HepG2 (cell line): ENCODE measurements around the gene COQ5. TPM values are rescaled to one million over a fixed set of nuclear protein-coding genes. Genes with fewer than 3 reads are reported as not detected.
"Not testable (repeated sequence)": the region's sequence is repeated elsewhere in the genome, so short reads cannot be mapped to it uniquely, and the experiment has no call there.

ENCODE experiments used
- ATAC-seq: fragments of 200-7000 bp; cut with Tn5 transposase; 3 replicates; pipeline ENCODE4 v1.9.1; 2020; ENCODE audit warnings: mild to moderate bottlenecking, moderate library complexity
- BruUV-seq: library from RNA; stranded (reverse); fragments of 400-500 nt; replicated peaks from 2 replicates; lab custom pipeline; 2021; lab: Mats Ljungman, UMichigan
- CTCF ChIA-PET: fragments of 300-600 bp; formaldehyde crosslinking; extraction: SDS; loops from one replicate; lab custom pipeline; 2021; ENCODE audit warnings: low total read pairs, inconsistent platforms, low intra/inter-chr PET ratio; lab: Yijun Ruan, JAX
- POLR2A ChIA-PET: fragments of 350-600 bp; sonication (Branson Sonifier 250); formaldehyde crosslinking; loops from one replicate; lab custom pipeline; 2020; ENCODE audit warnings: antibody characterized with exemption, inconsistent platforms; lab: Yijun Ruan, JAX
- DNase-seq: peaks from one replicate; pipeline ENCODE4 v3.0.0-alpha.2; 2015; ENCODE audit warnings: low spot score
- FAIRE-seq: peaks from 3 replicates; lab custom pipeline; 2011; peaks lifted over from hg19 to GRCh38; lab: Jason Lieb, UNC
- H2AFZ ChIP-seq: one replicate; pipeline ENCODE4 v1.6.1; 2011; ENCODE audit warnings: low read length, inconsistent platforms
- H3K27ac ChIP-seq: fragments of 300-600 bp; 3 replicates; pipeline ENCODE4 v1.8.0; 2011; ENCODE audit warnings: mixed run types, mild to moderate bottlenecking, mixed read lengths, low read length, inconsistent platforms; ENCODE audit not compliant: insufficient read depth; ENCODE audit errors: extremely low read length
- H3K27me3 ChIP-seq, 2 experiments: fragments of 200-600 bp in 1 of 2; 2 replicates in 1 of 2; 3 replicates in 1 of 2; pipeline versions ENCODE4 v1.6.0 to v1.8.0; 2011; ENCODE audit warnings: low read length in 2 of 2, mild to moderate bottlenecking in 2 of 2, moderate library complexity in 2 of 2, inconsistent platforms in 1 of 2; ENCODE audit not compliant: insufficient read depth in 2 of 2, control insufficient read depth in 1 of 2
- H3K36me3 ChIP-seq, 2 experiments: fragments of 200-600 bp in 1 of 2; replicated peaks in 1 of 2; 2 replicates in 1 of 2; 3 replicates in 1 of 2; pipeline versions ENCODE4 v1.5.1 to v1.8.0; 2011; ENCODE audit warnings: low read length in 2 of 2, inconsistent platforms in 1 of 2; ENCODE audit not compliant: insufficient read depth in 2 of 2, control insufficient read depth in 1 of 2
- H3K4me1 ChIP-seq: 2 replicates; pipeline ENCODE4 v1.5.1; 2012; ENCODE audit warnings: low read length, inconsistent platforms; ENCODE audit not compliant: insufficient read depth
- H3K4me2 ChIP-seq: 2 replicates; pipeline ENCODE4 v1.6.0; 2011; ENCODE audit warnings: low read depth, low read length, inconsistent platforms
- H3K4me3 ChIP-seq, 3 experiments: fragments of 200-600 bp in 1 of 3; sonication (generic), shearing (Covaris generic) in 1 of 3; replicated peaks in 1 of 3; 2 replicates each; pipeline ENCODE4 v1.5.1; 2011 to 2016; ENCODE audit warnings: low read length in 3 of 3, inconsistent platforms in 2 of 3, low read depth in 2 of 3, mild to moderate bottlenecking in 2 of 3, control low read depth in 1 of 3, mixed read lengths in 1 of 3; ENCODE audit not compliant: insufficient read depth in 1 of 3
- H3K79me2 ChIP-seq: one replicate; pipeline ENCODE4 v1.6.1; 2011; ENCODE audit warnings: low read length, inconsistent platforms; ENCODE audit not compliant: insufficient read depth
- H3K9ac ChIP-seq: 2 replicates; pipeline ENCODE4 v1.6.0; 2011; ENCODE audit warnings: mild to moderate bottlenecking, low read depth, low read length, inconsistent platforms; ENCODE audit not compliant: insufficient read depth
- H3K9me3 ChIP-seq: 2 replicates; pipeline ENCODE4 v1.5.1; 2012; ENCODE audit warnings: mild to moderate bottlenecking, low read length
- H4K20me1 ChIP-seq: 2 replicates; pipeline ENCODE4 v1.6.0; 2011; ENCODE audit warnings: inconsistent platforms, mild to moderate bottlenecking, low read length, moderate library complexity; ENCODE audit not compliant: insufficient read depth
- SMAD1 ChIP-seq: sonication (generic); formaldehyde crosslinking; IDR thresholded peaks from 2 replicates; pipeline ENCODE4 v1.4.0; 2020; ENCODE audit warnings: missing genetic modification reagents, low read depth, mild to moderate bottlenecking, borderline replicate concordance
- SNAPC4 ChIP-seq: sonication (generic); formaldehyde crosslinking; IDR thresholded peaks from 2 replicates; pipeline ENCODE4 v1.4.0; 2020; ENCODE audit warnings: mild to moderate bottlenecking, missing genetic modification reagents
- WGBS: methylation state at CpG from one replicate; pipeline ENCODE4 v1.1.6; 2017; ENCODE audit warnings: low lambda C conversion rate; 5-methylcytosine and 5-hydroxymethylcytosine counted together
- in situ Hi-C: cut with HindIII; loops from 2 replicates; pipeline ENCODE4 v1.10.0; 2017; ENCODE audit warnings: low pct_unique_long_range_greater_than_20kb; ENCODE audit not compliant: extremely low pct_ligation_motif_present
- intact Hi-C: fragments of 100-400 bp; cut with micrococcal nuclease; formaldehyde crosslinking; loops from one replicate; pipeline ENCODE4 v1.10.0; 2022; ENCODE audit not compliant: unreplicated experiment
- polyA plus RNA-seq, 8 experiments: library from polyadenylated mRNA; depleted of rRNA in 3 of 8; stranded (reverse) in 7 of 8; unstranded in 1 of 8; fragments of >200 nt; fragmentation: Illumina TruSeq in 4 of 8; extraction: Trizol in 4 of 8; gene quantifications; 2 replicates each; pipeline versions ENCODE4 v1.2.1 to v1.2.3, GENCODE V29; 2011 to 2016; ENCODE audit warnings: low read depth in 4 of 8, missing spikeins in 1 of 8, mixed read lengths in 1 of 8; ENCODE audit not compliant: insufficient read depth in 1 of 8
- total RNA-seq, 5 experiments: library from RNA; depleted of rRNA; stranded (reverse); fragments of >200 nt; fragmentation: Illumina TruSeq; extraction: Trizol; gene quantifications; 2 replicates each; pipeline ENCODE4 v1.2.3, GENCODE V29; 2016; ENCODE audit warnings: low read depth in 1 of 5

Gene COQ5
- total and polyA plus RNA-seq, 2 of the 13 experiments (the other 11 are each of a cell fraction or from before 2014, with no cell fraction given): 36.4 to 41.5 TPM

GRCh38 chr12:120488057-120488640, 40.8 kb downstream of the COQ5 start (continued):
- TF ChIP-seq SNAPC4 (no peak), SMAD1 (no peak)
- TF ChIP-seq, all 625 proteins: peak for 0

- DNase-seq, H3K4me1 ChIP-seq, CTCF ChIA-PET, H3K36me3 ChIP-seq, H4K20me1 ChIP-seq, ATAC-seq, in situ Hi-C loops, H3K27me3 ChIP-seq, H3K9me3 ChIP-seq, H3K9ac ChIP-seq, H2AFZ ChIP-seq, FAIRE-seq, POLR2A ChIA-PET, H3K4me2 ChIP-seq, H3K4me3 ChIP-seq, H3K27ac ChIP-seq, intact Hi-C loops, H3K79me2 ChIP-seq, BruUV-seq: not testable (repeated sequence)
- 85% methylated on average over 7 of the region's 7 CpGs for WGBS
Observed at GRCh38 chr12:120487552-120487951, 41.4 kb downstream of the COQ5 start.
